H9 (cell line): Measurements from ENCODE around the gene TADA1. TPM values are rescaled to one million over a fixed set of nuclear protein-coding genes. Genes with fewer than 3 reads are reported as not detected.

Experiments
- DNase-seq: peaks from one replicate; pipeline ENCODE4 v3.0.0-alpha.2; 2017
- H2AFZ ChIP-seq: one replicate; pipeline ENCODE4 v1.6.1; 2013; ENCODE audit warnings: mild to moderate bottlenecking, low read length, control low read depth, moderate library complexity
- H2AK5ac ChIP-seq: 2 replicates; pipeline ENCODE4 v1.6.1; 2013; ENCODE audit warnings: low read length, control low read depth, mixed read lengths; ENCODE audit not compliant: insufficient read length
- H2BK120ac ChIP-seq: one replicate; pipeline ENCODE4 v1.6.1; 2013; ENCODE audit warnings: low read depth, mild to moderate bottlenecking, low read length, control low read depth, inconsistent platforms; ENCODE audit not compliant: poor library complexity, severe bottlenecking
- H2BK12ac ChIP-seq: 2 replicates; pipeline ENCODE4 v1.6.1; 2013; ENCODE audit warnings: low read length, control low read depth, mixed read lengths, low read depth; ENCODE audit not compliant: insufficient read length
- H2BK15ac ChIP-seq: 2 replicates; pipeline ENCODE4 v1.6.1; 2013; ENCODE audit warnings: low read depth, low read length, control low read depth
- H2BK20ac ChIP-seq: one replicate; pipeline ENCODE4 v1.6.1; 2013; ENCODE audit warnings: low read depth, mild to moderate bottlenecking, low read length, control low read depth, inconsistent platforms; ENCODE audit not compliant: poor library complexity, severe bottlenecking
- H2BK5ac ChIP-seq: 2 replicates; pipeline ENCODE4 v1.6.1; 2013; ENCODE audit warnings: low read length, control low read depth, mixed read lengths; ENCODE audit not compliant: insufficient read length
- H3K14ac ChIP-seq: 2 replicates; pipeline ENCODE4 v1.6.1; 2013; ENCODE audit warnings: low read length, control low read depth; ENCODE audit not compliant: insufficient read depth
- H3K18ac ChIP-seq: 2 replicates; pipeline ENCODE4 v1.6.1; 2013; ENCODE audit warnings: low read depth, mild to moderate bottlenecking, mixed read lengths, low read length, control low read depth; ENCODE audit not compliant: insufficient read length
- H3K23ac ChIP-seq: 2 replicates; pipeline ENCODE4 v1.6.1; 2013; ENCODE audit warnings: low read length, control low read depth, mixed read lengths, low read depth; ENCODE audit not compliant: insufficient read length
- H3K23me2 ChIP-seq: 2 replicates; pipeline ENCODE4 v1.6.1; 2013; ENCODE audit warnings: low read depth, mild to moderate bottlenecking, mixed read lengths, low read length, control low read depth; ENCODE audit not compliant: insufficient read length, poor library complexity, severe bottlenecking
- H3K27ac ChIP-seq: 2 replicates; pipeline ENCODE4 v1.5.1; 2013; ENCODE audit warnings: low read length, control low read depth, mixed read lengths, low read depth; ENCODE audit not compliant: insufficient read length
- H3K27me3 ChIP-seq: 2 replicates; pipeline ENCODE4 v1.6.1; 2013; ENCODE audit warnings: low read length, control low read depth, inconsistent platforms; ENCODE audit not compliant: insufficient read depth
- H3K4ac ChIP-seq: 2 replicates; pipeline ENCODE4 v1.6.1; 2013; ENCODE audit warnings: low read depth, mild to moderate bottlenecking, control low read depth, inconsistent platforms, low read length, moderate library complexity
- H3K4me1 ChIP-seq: 2 replicates; pipeline ENCODE4 v1.6.1; 2013; ENCODE audit warnings: low read length, control low read depth, inconsistent platforms; ENCODE audit not compliant: insufficient read depth
- H3K4me2 ChIP-seq: 2 replicates; pipeline ENCODE4 v1.6.1; 2013; ENCODE audit warnings: low read length, control low read depth, mixed read lengths; ENCODE audit not compliant: insufficient read length, insufficient read depth
- H3K56ac ChIP-seq: 2 replicates; pipeline ENCODE4 v1.6.1; 2013; ENCODE audit warnings: low read depth, mild to moderate bottlenecking, mixed read lengths, low read length, control low read depth; ENCODE audit not compliant: insufficient read length
- H3K79me1 ChIP-seq: 2 replicates; pipeline ENCODE4 v1.6.1; 2013; ENCODE audit warnings: low read depth, mild to moderate bottlenecking, moderate library complexity, low read length, control low read depth, inconsistent platforms; ENCODE audit not compliant: insufficient read depth, poor library complexity, severe bottlenecking
- H3K79me2 ChIP-seq: 2 replicates; pipeline ENCODE4 v1.6.1; 2013; ENCODE audit warnings: low read length, control low read depth, inconsistent platforms; ENCODE audit not compliant: insufficient read depth
- H3K9ac ChIP-seq: 2 replicates; pipeline ENCODE4 v1.6.1; 2013; ENCODE audit warnings: low read length, control low read depth, mixed read lengths; ENCODE audit not compliant: insufficient read length; ENCODE audit errors: extremely low read depth
- H3K9me3 ChIP-seq: one replicate; pipeline ENCODE4 v1.6.1; 2013; ENCODE audit warnings: low read depth, low read length, inconsistent platforms; ENCODE audit not compliant: control insufficient read depth
- H3T11ph ChIP-seq: one replicate; pipeline ENCODE4 v1.6.1; 2013; ENCODE audit warnings: mild to moderate bottlenecking, low read length, control low read depth, inconsistent platforms
- H4K20me1 ChIP-seq: one replicate; pipeline ENCODE4 v1.6.1; 2013; ENCODE audit not compliant: control insufficient read depth, insufficient read length, insufficient read depth
- H4K5ac ChIP-seq: 2 replicates; pipeline ENCODE4 v1.6.1; 2013; ENCODE audit warnings: low read depth, mild to moderate bottlenecking, mixed read lengths, low read length, control low read depth; ENCODE audit not compliant: insufficient read length
- H4K8ac ChIP-seq: replicated peaks from 2 replicates; pipeline ENCODE4 v1.6.1; 2013; ENCODE audit warnings: low read length, control low read depth, mixed read lengths, low read depth; ENCODE audit not compliant: insufficient read length
- H4K91ac ChIP-seq: 2 replicates; pipeline ENCODE4 v1.6.1; 2013; ENCODE audit warnings: low read depth, mild to moderate bottlenecking, moderate library complexity, mixed read lengths, low read length, control low read depth; ENCODE audit not compliant: insufficient read length
- H3K27ac Mint-ChIP-seq, 3 experiments: 2 replicates in 2 of 3; 3 replicates in 1 of 3; pipeline ENCODE4 v1.8.0; 2020 to 2021; ENCODE audit warnings: mixed read lengths in 3 of 3, mild to moderate bottlenecking in 1 of 3, moderate library complexity in 1 of 3
- H3K27me3 Mint-ChIP-seq: 2 replicates; pipeline ENCODE4 v1.8.0; 2021; ENCODE audit warnings: low read depth, mild to moderate bottlenecking, moderate library complexity, mixed read lengths
- H3K36me3 Mint-ChIP-seq, 3 experiments: 2 replicates in 2 of 3; 3 replicates in 1 of 3; pipeline ENCODE4 v1.8.0; 2020 to 2021; ENCODE audit warnings: low read depth in 3 of 3, mixed read lengths in 3 of 3; ENCODE audit not compliant: insufficient read depth in 1 of 3
- H3K4me1 Mint-ChIP-seq, 2 experiments: 2 replicates each; pipeline ENCODE4 v1.8.0; 2020; ENCODE audit warnings: mixed read lengths in 2 of 2
- H3K4me3 Mint-ChIP-seq, 2 experiments: 2 replicates in 1 of 2; 3 replicates in 1 of 2; pipeline ENCODE4 v1.8.0; 2020 to 2021; ENCODE audit warnings: mild to moderate bottlenecking in 2 of 2, mixed read lengths in 2 of 2, moderate library complexity in 1 of 2
- H3K9me3 Mint-ChIP-seq, 2 experiments: 2 replicates in 1 of 2; 3 replicates in 1 of 2; pipeline ENCODE4 v1.8.0; 2020; ENCODE audit warnings: mild to moderate bottlenecking in 2 of 2, mixed read lengths in 2 of 2, moderate library complexity in 1 of 2
- CTCF ChIP-seq: fragments of 200-600 bp; sonication (generic); conservative IDR thresholded peaks from 3 replicates; pipeline ENCODE4 v1.8.0; 2021; ENCODE audit warnings: antibody characterized with exemption, mild to moderate bottlenecking
- total RNA-seq: library from RNA; stranded (reverse); gene quantifications from 2 replicates; pipeline ENCODE4 v1.2.1, GENCODE V29; 2021

Gene TADA1
- total RNA-seq, 1 experiment from 2014 or later, result 20.7 TPM

DNA sequence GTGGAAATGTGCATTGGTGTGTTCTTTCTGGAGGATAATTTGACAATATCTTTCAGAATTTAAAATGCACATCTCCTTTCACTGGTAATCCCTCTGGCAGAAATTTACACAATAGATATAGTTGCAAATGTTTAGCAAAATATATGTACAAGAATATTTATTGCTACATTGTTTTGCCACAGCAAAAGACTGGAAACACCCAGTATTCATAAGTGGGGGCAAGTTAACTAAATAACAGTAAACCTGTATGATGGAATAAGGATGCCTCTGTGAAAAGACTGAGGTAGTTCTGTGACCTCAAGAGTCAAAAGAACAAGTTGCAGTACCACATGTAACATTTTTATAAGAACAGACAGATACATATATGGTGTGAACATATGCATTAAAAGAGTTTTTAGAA, 13.7 kb upstream of the TADA1 start:
- TF ChIP-seq CTCF, result no peak
- Histone ChIP-seq H2BK15ac (no peak overlapping the region), H3K9me3 (no peaks in the 10 kb centered on the region), H3T11ph (no peak overlapping the region), H2AK5ac (no peak overlapping the region), H4K5ac (no peak overlapping the region), H2BK120ac (no peak overlapping the region), H3K27ac (no peak overlapping the region), H3K9ac (no peak overlapping the region), H3K4me1 (no peaks in the 10 kb centered on the region), H3K4ac (no peak overlapping the region), H3K23ac (no peak overlapping the region), H3K4me2 (no peak overlapping the region), H3K79me2 (no peaks in the 10 kb centered on the region), H3K14ac (no peak overlapping the region), H4K8ac (no peak overlapping the region), H3K56ac (no peak overlapping the region), H2BK12ac (no peak overlapping the region), H2BK5ac (no peak overlapping the region), H3K27me3 (no peaks in the 10 kb centered on the region), H3K23me2 (no peaks in the 10 kb centered on the region), H4K91ac (no peak overlapping the region), H2BK20ac (no peak overlapping the region), H3K79me1 (no peaks in the 10 kb centered on the region), H2AFZ (no peak overlapping the region), H4K20me1 (no peaks in the 10 kb centered on the region), H3K18ac (no peak overlapping the region)
- no peak for DNase-seq
- Mint-ChIP-seq H3K27ac (no peak overlapping the region), H3K4me1 (no peaks in the 10 kb centered on the region), H3K4me3 (no peak overlapping the region), H3K9me3 (no peaks in the 10 kb centered on the region), H3K36me3 (no peaks in the 10 kb centered on the region), H3K27me3 (peaks cover 15% of the 10 kb centered on the region)
